ENCODE measurements around the gene SLC27A3.

The SLC27A3 gene

DNA sequence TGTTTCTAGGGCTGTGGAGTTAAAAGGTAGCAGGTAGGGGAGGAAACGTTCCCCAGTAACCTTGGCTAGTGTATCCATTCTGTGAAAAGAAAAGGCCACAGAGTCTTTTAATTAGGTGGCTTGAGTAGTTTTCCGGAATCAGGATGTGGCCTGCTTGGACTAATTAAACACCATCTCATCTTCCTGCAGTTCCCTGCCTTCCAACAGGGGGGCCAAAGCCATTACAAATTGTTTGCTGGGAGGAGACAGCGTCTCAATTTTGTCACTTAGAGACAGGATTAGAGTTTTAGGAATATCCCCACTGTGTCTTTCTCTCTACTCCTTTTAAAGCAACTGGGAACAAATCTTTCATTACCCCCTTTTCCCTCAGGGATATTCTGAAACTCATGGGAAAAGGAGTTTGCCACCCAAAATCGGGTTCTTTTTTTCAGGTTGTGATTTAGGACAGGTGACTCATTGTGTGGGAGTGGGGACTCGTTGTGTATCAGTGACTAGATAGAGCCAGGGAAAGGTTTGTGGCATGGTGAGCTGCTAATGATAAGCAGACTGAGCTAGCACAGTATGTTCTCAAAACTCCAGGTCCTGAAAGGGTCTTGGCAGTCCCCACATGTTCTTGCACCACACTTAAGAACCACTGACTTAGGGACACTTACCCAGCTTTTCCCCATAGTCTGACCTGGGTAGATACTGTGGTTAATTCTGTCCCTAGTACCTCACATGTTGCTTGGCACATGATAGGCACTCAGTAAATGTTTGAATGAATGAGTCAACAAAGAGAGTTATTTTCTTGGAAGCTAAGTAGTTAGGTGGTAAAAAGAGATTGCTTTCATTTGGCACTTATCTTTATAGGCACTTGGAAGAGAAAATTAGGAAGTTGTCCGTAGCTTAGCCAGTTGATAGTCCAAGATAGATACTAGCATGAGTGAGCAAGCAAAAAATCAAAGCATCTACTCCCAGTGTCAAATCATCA lies 24.9 kb upstream of the SLC27A3 start:
- no peak overlapping the region for H3K4me3 ChIP-seq
- peak overlapping the region; percentile 89 to 92 for H3K27ac ChIP-seq

DNA sequence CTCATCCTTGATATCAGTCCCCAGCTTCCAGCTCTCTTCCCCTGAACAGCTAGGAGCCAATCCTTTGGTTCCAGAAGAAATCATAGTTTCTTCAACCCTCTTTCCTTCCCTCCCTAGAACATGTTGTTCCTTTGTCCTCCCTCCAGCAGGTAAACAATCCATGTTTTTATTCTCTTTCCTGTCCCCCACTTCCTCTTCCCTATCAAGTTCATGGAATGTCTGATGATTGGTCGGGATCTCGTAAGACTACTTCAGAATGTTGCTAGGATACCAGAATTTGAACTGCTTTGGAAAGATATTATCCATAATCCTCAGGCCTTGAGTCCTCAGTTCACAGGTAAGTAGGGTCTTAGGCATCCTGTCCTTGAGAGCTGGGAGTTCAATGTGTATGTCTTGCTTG lies 23.1 kb upstream of the SLC27A3 start:
- DNase-seq (ENCODE audit: low spot score) = no peak
- Histone ChIP-seq H3K4me3 (no peak overlapping the region), H3K27ac (peak overlapping the region; percentile 89 to 92)
- TF ChIP-seq, protein P1, sequence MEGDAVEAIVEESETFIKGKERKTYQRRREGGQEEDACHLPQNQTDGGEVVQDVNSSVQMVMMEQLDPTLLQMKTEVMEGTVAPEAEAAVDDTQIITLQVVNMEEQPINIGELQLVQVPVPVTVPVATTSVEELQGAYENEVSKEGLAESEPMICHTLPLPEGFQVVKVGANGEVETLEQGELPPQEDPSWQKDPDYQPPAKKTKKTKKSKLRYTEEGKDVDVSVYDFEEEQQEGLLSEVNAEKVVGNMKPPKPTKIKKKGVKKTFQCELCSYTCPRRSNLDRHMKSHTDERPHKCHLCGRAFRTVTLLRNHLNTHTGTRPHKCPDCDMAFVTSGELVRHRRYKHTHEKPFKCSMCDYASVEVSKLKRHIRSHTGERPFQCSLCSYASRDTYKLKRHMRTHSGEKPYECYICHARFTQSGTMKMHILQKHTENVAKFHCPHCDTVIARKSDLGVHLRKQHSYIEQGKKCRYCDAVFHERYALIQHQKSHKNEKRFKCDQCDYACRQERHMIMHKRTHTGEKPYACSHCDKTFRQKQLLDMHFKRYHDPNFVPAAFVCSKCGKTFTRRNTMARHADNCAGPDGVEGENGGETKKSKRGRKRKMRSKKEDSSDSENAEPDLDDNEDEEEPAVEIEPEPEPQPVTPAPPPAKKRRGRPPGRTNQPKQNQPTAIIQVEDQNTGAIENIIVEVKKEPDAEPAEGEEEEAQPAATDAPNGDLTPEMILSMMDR (IDR thresholded peaks at IDR 0.05) = no peak

More for the DNA sequence above, 24.9 kb upstream of the SLC27A3 start:
- TF ChIP-seq, protein P1 (IDR thresholded peaks at IDR 0.05) = no peak
- no peak for DNase-seq (ENCODE audit: low spot score)

DNA sequence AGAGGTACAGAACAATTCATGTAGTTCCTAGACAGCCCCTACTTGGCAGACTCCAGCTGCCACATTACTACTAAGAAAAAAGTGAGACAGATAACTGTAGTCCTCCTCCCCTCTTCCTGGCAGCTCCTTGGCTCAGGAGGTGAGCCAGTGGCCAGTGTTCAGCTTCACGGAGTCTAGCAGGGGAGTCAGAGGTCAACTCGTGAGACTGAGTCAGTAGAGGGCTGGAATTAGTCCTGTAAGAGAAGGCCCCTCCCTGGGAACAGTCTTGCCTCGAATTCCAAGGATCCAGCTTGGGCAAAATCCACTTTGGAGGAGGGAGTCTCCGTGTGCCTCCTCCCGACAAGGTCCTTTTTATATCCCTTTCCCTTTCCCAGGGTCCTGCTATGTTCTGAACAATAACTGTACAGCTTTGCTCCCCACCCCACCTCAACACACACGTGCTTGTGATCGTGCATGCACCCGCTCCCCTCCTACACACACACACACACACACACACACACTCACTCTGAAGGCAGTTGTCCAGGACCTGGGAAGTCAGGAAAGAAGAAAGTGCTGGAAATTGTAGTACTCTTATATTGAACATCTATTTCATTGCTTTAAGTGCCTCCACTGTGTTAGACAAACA lies 22.5 kb upstream of the SLC27A3 start:
- peak; percentile 88 for DNase-seq (ENCODE audit: low spot score)
- peak overlapping the region; percentile 89 to 92 for H3K27ac ChIP-seq
- H3K4me3 ChIP-seq = no peak overlapping the region
- TF ChIP-seq, protein P1 (IDR thresholded peaks at IDR 0.05) = no peak

DNA sequence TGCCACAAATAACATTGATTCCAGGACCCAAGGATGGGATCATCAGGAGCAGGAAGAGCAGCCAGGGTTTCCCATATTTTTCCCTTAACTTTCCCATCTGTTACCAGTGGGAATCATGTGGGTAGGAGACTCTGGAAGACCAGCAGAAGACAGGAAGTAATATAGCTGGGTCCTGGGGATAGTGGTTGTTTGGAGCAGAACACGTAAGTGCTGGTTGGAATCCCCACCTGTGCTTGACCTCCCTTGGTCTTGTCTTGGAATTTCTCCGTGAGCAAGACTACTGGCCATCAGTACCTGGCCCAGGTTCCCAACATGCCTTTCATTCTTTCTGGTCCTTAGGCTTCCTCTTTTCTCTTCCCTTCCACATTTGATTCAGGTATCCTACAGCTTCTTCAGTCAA lies 20.9 kb upstream of the SLC27A3 start:
- peak overlapping the region in 1 of 2 donors; percentile 18 for H3K27ac ChIP-seq
- TF ChIP-seq, protein P1 (IDR thresholded peaks at IDR 0.05) = no peak

DNA sequence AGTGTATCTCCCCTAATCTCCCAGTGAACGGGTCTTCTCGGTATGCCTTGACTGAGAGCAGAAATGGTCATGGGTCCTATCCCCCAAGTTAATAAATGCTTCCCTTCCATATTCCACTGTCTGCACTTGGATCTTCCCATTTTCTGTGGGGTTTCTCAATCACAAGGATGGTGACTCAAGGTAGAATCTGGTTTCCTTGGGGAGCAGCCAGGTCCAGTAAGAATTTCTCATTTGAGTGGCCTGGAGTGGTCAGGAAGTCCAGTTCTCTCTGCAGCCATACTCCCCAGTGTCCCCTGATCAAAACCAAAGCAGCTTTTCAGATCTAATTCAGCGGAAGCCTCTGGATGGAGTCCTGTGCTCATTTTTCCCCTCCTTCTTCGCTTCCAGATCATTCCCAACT lies 14.8 kb upstream of the SLC27A3 start:
- no peak overlapping the region for H3K4me3 ChIP-seq
- TF ChIP-seq, protein P1 (IDR thresholded peaks at IDR 0.05) = no peak
- H3K27ac ChIP-seq = no peak overlapping the region
- no peak for DNase-seq (ENCODE audit: low spot score)

More for the DNA sequence above, 20.9 kb upstream of the SLC27A3 start:
- no peak overlapping the region for H3K4me3 ChIP-seq
- DNase-seq (ENCODE audit: low spot score) = no peak

DNA sequence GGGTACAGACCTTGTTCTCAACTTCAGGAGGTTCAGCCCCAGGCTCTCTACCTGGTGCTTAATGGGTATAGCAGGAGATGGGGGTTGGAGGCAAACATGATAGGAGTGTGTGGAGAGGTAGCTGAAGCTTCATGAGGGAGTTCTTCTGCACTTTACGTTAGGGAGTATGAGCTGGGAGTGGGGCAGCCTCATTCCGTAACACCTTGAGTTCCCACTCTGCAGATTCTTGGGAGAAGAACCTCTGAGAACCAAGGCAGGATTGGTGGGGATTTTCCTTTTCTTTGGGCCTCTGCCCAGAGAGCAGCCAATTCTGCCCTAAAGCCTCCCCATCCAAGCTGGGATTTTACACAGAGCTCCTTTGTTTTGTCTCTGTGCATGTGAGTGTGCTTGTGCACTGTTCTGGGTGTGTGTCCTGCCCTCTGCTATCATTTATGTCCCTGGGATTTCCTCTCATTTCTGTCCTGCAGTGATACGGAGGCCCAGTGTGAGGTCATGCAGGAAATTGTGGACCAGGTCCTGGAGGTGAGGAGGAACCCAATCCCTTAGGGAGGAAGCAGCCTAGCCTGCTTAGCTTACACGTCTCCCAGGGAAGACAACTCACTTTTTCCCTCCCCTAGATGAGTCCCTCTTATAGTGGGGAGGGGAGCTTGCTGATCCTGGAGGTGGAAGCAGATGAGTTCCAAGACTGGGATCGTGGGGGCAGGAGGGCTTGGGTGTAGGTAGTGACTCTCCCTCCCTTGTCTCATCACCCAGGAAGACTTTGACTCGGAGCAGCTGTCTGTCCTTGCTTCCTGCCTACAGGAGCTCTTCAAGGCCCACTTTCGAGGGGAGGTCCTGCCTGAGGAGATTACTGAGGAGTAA lies 11.6 kb upstream of the SLC27A3 start:
- peak overlapping the region in 1 of 2 donors; percentile 47 for H3K27ac ChIP-seq
- no peak for DNase-seq (ENCODE audit: low spot score)
- no peak overlapping the region for H3K4me3 ChIP-seq
- TF ChIP-seq, protein P1 (IDR thresholded peaks at IDR 0.05) = no peak
